WTC11 (cell line): Measurements from ENCODE around the gene NGF.

ENCODE experiments used
- MAX ChIP-seq: sonication (generic); formaldehyde crosslinking; IDR thresholded peaks from 2 replicates; pipeline ENCODE4 v1.8.0; 2022; ENCODE audit warnings: mild to moderate bottlenecking, missing genetic modification reagents
- NFYB ChIP-seq: sonication (generic); formaldehyde crosslinking; conservative IDR thresholded peaks from 2 replicates; pipeline ENCODE4 v1.8.0; 2022; ENCODE audit warnings: low read depth, missing genetic modification reagents
- TEAD4 ChIP-seq: sonication (generic); formaldehyde crosslinking; IDR thresholded peaks from 2 replicates; pipeline ENCODE4 v1.8.0; 2022; ENCODE audit warnings: mild to moderate bottlenecking, missing genetic modification reagents
- TF ChIP-seq, protein P1 (sequence below): fragments of 200-600 bp; IDR thresholded peaks from 2 replicates; pipeline ENCODE4 v1.8.0; 2022; ENCODE audit warnings: antibody characterized with exemption

- TF ChIP-seq, protein P1, sequence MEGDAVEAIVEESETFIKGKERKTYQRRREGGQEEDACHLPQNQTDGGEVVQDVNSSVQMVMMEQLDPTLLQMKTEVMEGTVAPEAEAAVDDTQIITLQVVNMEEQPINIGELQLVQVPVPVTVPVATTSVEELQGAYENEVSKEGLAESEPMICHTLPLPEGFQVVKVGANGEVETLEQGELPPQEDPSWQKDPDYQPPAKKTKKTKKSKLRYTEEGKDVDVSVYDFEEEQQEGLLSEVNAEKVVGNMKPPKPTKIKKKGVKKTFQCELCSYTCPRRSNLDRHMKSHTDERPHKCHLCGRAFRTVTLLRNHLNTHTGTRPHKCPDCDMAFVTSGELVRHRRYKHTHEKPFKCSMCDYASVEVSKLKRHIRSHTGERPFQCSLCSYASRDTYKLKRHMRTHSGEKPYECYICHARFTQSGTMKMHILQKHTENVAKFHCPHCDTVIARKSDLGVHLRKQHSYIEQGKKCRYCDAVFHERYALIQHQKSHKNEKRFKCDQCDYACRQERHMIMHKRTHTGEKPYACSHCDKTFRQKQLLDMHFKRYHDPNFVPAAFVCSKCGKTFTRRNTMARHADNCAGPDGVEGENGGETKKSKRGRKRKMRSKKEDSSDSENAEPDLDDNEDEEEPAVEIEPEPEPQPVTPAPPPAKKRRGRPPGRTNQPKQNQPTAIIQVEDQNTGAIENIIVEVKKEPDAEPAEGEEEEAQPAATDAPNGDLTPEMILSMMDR = no peak
- TF ChIP-seq TEAD4 (CRISPR knock-in tag) = no peak
- no peak for TF ChIP-seq MAX (CRISPR knock-in tag)
- no peak for TF ChIP-seq NFYB (CRISPR knock-in tag)
These were observed 54.8 kb downstream of the NGF start for GRCh38 chr1:115283249-115283648.
